HCT116 (cell line): ENCODE data around the gene DLG2. TPM values are rescaled to one million over a fixed set of nuclear protein-coding genes. Genes with fewer than 3 reads are reported as not detected.

Experiments
- ATAC-seq: fragments of 200-7000 bp; cut with Tn5 transposase; 2 replicates; pipeline ENCODE4 v1.9.1; 2020; ENCODE audit warnings: mild to moderate bottlenecking, moderate library complexity
- BruUV-seq: library from RNA; stranded (reverse); fragments of 400-500 nt; replicated peaks from 2 replicates; lab custom pipeline; 2021; lab: Mats Ljungman, UMichigan
- CTCF ChIA-PET: fragments of 300-600 bp; sonication (Branson Sonifier 250); formaldehyde crosslinking; loops from one replicate; lab custom pipeline; 2021; ENCODE audit warnings: antibody characterized with exemption; lab: Charles Lee
- POLR2A ChIA-PET: fragments of 300-600, 350-600 bp; sonication (Branson Sonifier 250); formaldehyde crosslinking; loops from one replicate; lab custom pipeline; 2021; ENCODE audit warnings: antibody characterized with exemption; lab: Charles Lee
- RAD21 ChIA-PET, 2 experiments: fragments of 300-600 bp; sonication (Branson Sonifier 250); formaldehyde crosslinking; loops; one replicate each; lab custom pipeline; 2023; ENCODE audit warnings: low total read pairs in 2 of 2; ENCODE audit not compliant: uncharacterized antibody in 2 of 2, unreplicated experiment in 2 of 2, low non-redundant PET in 1 of 2; lab: Charles Lee
- DNase-seq: peaks from one replicate; pipeline ENCODE4 v3.0.0-alpha.2; 2010; ENCODE audit warnings: low read depth, low spot score
- H2AFZ ChIP-seq: fragments of 200-600 bp; shearing (Covaris generic), sonication (generic); 2 replicates; pipeline ENCODE4 v1.6.1; 2017; ENCODE audit warnings: low read depth, mixed run types, mixed read lengths, antibody characterized with exemption, low read length; ENCODE audit not compliant: poor library complexity, severe bottlenecking
- H3K27ac ChIP-seq: 2 replicates; pipeline ENCODE4 v1.5.1; 2012; ENCODE audit warnings: low read depth, low read length
- H3K27me3 ChIP-seq: fragments of 200-600 bp; sonication (generic); 2 replicates; pipeline ENCODE4 v1.6.1; 2016; ENCODE audit warnings: mixed run types, low read length, mixed read lengths; ENCODE audit not compliant: insufficient read depth
- H3K36me3 ChIP-seq, 2 experiments: fragments of 200-500 bp in 1 of 2; fragments of 200-600 bp in 1 of 2; sonication (Bioruptor generic) in 1 of 2; sonication (generic) in 1 of 2; 2 replicates each; pipeline versions ENCODE4 v1.5.1 to v1.6.1; 2014 to 2016; ENCODE audit warnings: low read length in 2 of 2, inconsistent platforms in 1 of 2, mixed read lengths in 1 of 2, mixed run types in 1 of 2; ENCODE audit not compliant: insufficient read depth in 2 of 2, control insufficient read depth in 1 of 2
- H3K4me1 ChIP-seq, 2 experiments: fragments of 200-600 bp in 1 of 2; sonication (generic) in 1 of 2; 2 replicates each; pipeline versions ENCODE4 v1.5.1 to v1.6.1; 2012 to 2017; ENCODE audit warnings: low read length in 2 of 2, inconsistent platforms in 1 of 2, mild to moderate bottlenecking in 1 of 2, mixed read lengths in 1 of 2, mixed run types in 1 of 2, moderate library complexity in 1 of 2; ENCODE audit not compliant: insufficient read depth in 2 of 2, control insufficient read depth in 1 of 2
- H3K4me2 ChIP-seq: fragments of 200-600 bp; sonication (generic); 2 replicates; pipeline ENCODE4 v1.6.1; 2017; ENCODE audit warnings: mixed run types, low read length, mixed read lengths
- H3K4me3 ChIP-seq, 2 experiments: fragments of 200-600 bp in 1 of 2; sonication (generic) in 1 of 2; replicated peaks in 1 of 2; 2 replicates each; pipeline ENCODE4 v1.5.1; 2011 to 2016; ENCODE audit warnings: low read length in 2 of 2, control low read depth in 1 of 2, low read depth in 1 of 2, mild to moderate bottlenecking in 1 of 2, mixed read lengths in 1 of 2, mixed run types in 1 of 2
- H3K79me2 ChIP-seq: fragments of 200-600 bp; sonication (generic); 2 replicates; pipeline ENCODE4 v1.6.1; 2017; ENCODE audit warnings: mild to moderate bottlenecking, mixed run types, low read length, moderate library complexity, mixed read lengths; ENCODE audit not compliant: insufficient read depth
- H3K9ac ChIP-seq: fragments of 200-600 bp; sonication (generic); 2 replicates; pipeline ENCODE4 v1.6.1; 2016; ENCODE audit warnings: low read length, mixed read lengths
- H3K9me2 ChIP-seq: fragments of 200-600 bp; sonication (generic), shearing (Covaris generic); 2 replicates; pipeline ENCODE4 v1.6.1; 2017; ENCODE audit warnings: mixed run types, mild to moderate bottlenecking, moderate library complexity; ENCODE audit not compliant: insufficient read depth
- H3K9me3 ChIP-seq, 2 experiments: fragments of 200-500 bp in 1 of 2; fragments of 200-600 bp in 1 of 2; sonication (Bioruptor generic) in 1 of 2; sonication (generic) in 1 of 2; 2 replicates each; pipeline ENCODE4 v1.6.1; 2014 to 2017; ENCODE audit warnings: low read length in 2 of 2, mixed read lengths in 2 of 2, inconsistent platforms in 1 of 2, low read depth in 1 of 2, mild to moderate bottlenecking in 1 of 2, mixed run types in 1 of 2, moderate library complexity in 1 of 2; ENCODE audit not compliant: control insufficient read depth in 1 of 2, insufficient read depth in 1 of 2
- H4K20me1 ChIP-seq: fragments of 200-600 bp; sonication (generic), shearing (Covaris generic); 2 replicates; pipeline ENCODE4 v1.6.1; 2017; ENCODE audit warnings: mixed run types, mild to moderate bottlenecking, moderate library complexity; ENCODE audit not compliant: insufficient read depth
- CEBPB ChIP-seq: IDR thresholded peaks from 2 replicates; pipeline ENCODE4 v1.6.1; 2012; ENCODE audit warnings: low read depth
- EGR1 ChIP-seq: IDR thresholded peaks from 2 replicates; pipeline ENCODE4 v1.6.1; 2012; ENCODE audit warnings: low read depth
- EZH2phosphoT487 ChIP-seq: fragments of 200-600 bp; IDR thresholded peaks from 2 replicates; pipeline ENCODE4 v1.6.1; 2018; ENCODE audit warnings: antibody characterized with exemption, borderline replicate concordance
- FOSL1 ChIP-seq: IDR thresholded peaks from 2 replicates; pipeline ENCODE4 v1.6.1; 2012; ENCODE audit warnings: low read depth
- POLR2A ChIP-seq: IDR thresholded peaks from 2 replicates; pipeline ENCODE4 v1.7.0; 2011; ENCODE audit warnings: borderline replicate concordance; ENCODE audit not compliant: insufficient read depth, insufficient read length; ENCODE audit errors: extremely low read depth
- POLR2AphosphoS5 ChIP-seq: IDR thresholded peaks from 2 replicates; pipeline ENCODE4 v1.6.1; 2011; ENCODE audit warnings: mild to moderate bottlenecking, low read depth, low read length, moderate library complexity
- SIN3A ChIP-seq: IDR thresholded peaks from 2 replicates; pipeline ENCODE4 v1.6.1; 2012; ENCODE audit warnings: low read depth
- SRF ChIP-seq: IDR thresholded peaks from 2 replicates; pipeline ENCODE4 v1.6.1; 2012; ENCODE audit warnings: low read depth
- YY1 ChIP-seq: IDR thresholded peaks from 2 replicates; pipeline ENCODE4 v1.6.1; 2011; ENCODE audit warnings: low read length, low read depth, moderate library complexity, mild to moderate bottlenecking; ENCODE audit not compliant: insufficient replicate concordance; ENCODE audit errors: extremely low read depth
- ZNF274 ChIP-seq: fragments of 200-500 bp; sonication (Bioruptor generic); IDR thresholded peaks from 2 replicates; pipeline ENCODE4 v1.6.1; 2014; ENCODE audit warnings: mild to moderate bottlenecking, low read depth, low read length, inconsistent platforms
- intact Hi-C: fragments of 100-400 bp; cut with micrococcal nuclease; formaldehyde crosslinking; loops from 2 replicates; pipeline ENCODE4 v1.10.0; 2022
- total RNA-seq: library from RNA; stranded (reverse); gene quantifications from one replicate; pipeline ENCODE4 v1.2.1, GENCODE V29; 2021; ENCODE audit not compliant: unreplicated experiment
- TF ChIP-seq, protein P1 (sequence below): IDR thresholded peaks from 2 replicates; pipeline ENCODE4 v1.6.1; 2011; ENCODE audit warnings: mild to moderate bottlenecking, low read length, moderate library complexity; ENCODE audit not compliant: insufficient replicate concordance; ENCODE audit errors: extremely low read depth
- TF ChIP-seq, protein P2 (sequence below): IDR thresholded peaks from 2 replicates; pipeline ENCODE4 v1.6.1; 2012
- TF ChIP-seq, protein P3 (sequence below), 3 experiments: fragments of 200-600 bp in 1 of 3; sonication (generic) in 1 of 3; IDR thresholded peaks in 2 of 3; conservative IDR thresholded peaks in 1 of 3; 2 replicates each; pipeline ENCODE4 v1.5.1; 2012 to 2017; ENCODE audit warnings: low read depth in 2 of 3, low read length in 2 of 3, antibody characterized with exemption in 1 of 3, borderline replicate concordance in 1 of 3, control low read depth in 1 of 3, mild to moderate bottlenecking in 1 of 3, mixed read lengths in 1 of 3, mixed run types in 1 of 3, moderate library complexity in 1 of 3; ENCODE audit not compliant: insufficient read depth in 1 of 3

DLG2 gene
- total RNA-seq, 1 experiment from 2014 or later: 2.4 TPM

GRCh38 chr11:84607975-84608836 is 1018.9 kb downstream of the DLG2 start:
- POLR2A ChIA-PET: no interaction called here
- H3K27me3 ChIP-seq: no peaks in the 10 kb centered on the region
- no peaks in the 10 kb centered on the region for H3K9me2 ChIP-seq
- no peaks in the 10 kb centered on the region for H3K9me3 ChIP-seq
- no peak overlapping the region for H3K9ac ChIP-seq
- no peak overlapping the region for H3K4me3 ChIP-seq
- no peak overlapping the region for H3K4me2 ChIP-seq
- intact Hi-C loops: no loop called here
- H3K36me3 ChIP-seq: no peaks in the 10 kb centered on the region
- RAD21 ChIA-PET: no interaction called here
- H4K20me1 ChIP-seq: no peaks in the 10 kb centered on the region
- no peak overlapping the region for H2AFZ ChIP-seq
- H3K27ac ChIP-seq: no peak overlapping the region
- no peaks in the 10 kb centered on the region for H3K4me1 ChIP-seq
- no peak for ATAC-seq
- no peak for DNase-seq
- no peak for TF ChIP-seq CEBPB
- TF ChIP-seq, protein P1, sequence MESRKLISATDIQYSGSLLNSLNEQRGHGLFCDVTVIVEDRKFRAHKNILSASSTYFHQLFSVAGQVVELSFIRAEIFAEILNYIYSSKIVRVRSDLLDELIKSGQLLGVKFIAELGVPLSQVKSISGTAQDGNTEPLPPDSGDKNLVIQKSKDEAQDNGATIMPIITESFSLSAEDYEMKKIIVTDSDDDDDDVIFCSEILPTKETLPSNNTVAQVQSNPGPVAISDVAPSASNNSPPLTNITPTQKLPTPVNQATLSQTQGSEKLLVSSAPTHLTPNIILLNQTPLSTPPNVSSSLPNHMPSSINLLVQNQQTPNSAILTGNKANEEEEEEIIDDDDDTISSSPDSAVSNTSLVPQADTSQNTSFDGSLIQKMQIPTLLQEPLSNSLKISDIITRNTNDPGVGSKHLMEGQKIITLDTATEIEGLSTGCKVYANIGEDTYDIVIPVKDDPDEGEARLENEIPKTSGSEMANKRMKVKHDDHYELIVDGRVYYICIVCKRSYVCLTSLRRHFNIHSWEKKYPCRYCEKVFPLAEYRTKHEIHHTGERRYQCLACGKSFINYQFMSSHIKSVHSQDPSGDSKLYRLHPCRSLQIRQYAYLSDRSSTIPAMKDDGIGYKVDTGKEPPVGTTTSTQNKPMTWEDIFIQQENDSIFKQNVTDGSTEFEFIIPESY: no peak
- TF ChIP-seq SRF: no peak
- no peak for TF ChIP-seq POLR2A
- TF ChIP-seq, protein P2, sequence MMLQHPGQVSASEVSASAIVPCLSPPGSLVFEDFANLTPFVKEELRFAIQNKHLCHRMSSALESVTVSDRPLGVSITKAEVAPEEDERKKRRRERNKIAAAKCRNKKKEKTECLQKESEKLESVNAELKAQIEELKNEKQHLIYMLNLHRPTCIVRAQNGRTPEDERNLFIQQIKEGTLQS: no peak
- TF ChIP-seq ZNF274: no peak
- TF ChIP-seq FOSL1: no peak
- TF ChIP-seq, protein P3, sequence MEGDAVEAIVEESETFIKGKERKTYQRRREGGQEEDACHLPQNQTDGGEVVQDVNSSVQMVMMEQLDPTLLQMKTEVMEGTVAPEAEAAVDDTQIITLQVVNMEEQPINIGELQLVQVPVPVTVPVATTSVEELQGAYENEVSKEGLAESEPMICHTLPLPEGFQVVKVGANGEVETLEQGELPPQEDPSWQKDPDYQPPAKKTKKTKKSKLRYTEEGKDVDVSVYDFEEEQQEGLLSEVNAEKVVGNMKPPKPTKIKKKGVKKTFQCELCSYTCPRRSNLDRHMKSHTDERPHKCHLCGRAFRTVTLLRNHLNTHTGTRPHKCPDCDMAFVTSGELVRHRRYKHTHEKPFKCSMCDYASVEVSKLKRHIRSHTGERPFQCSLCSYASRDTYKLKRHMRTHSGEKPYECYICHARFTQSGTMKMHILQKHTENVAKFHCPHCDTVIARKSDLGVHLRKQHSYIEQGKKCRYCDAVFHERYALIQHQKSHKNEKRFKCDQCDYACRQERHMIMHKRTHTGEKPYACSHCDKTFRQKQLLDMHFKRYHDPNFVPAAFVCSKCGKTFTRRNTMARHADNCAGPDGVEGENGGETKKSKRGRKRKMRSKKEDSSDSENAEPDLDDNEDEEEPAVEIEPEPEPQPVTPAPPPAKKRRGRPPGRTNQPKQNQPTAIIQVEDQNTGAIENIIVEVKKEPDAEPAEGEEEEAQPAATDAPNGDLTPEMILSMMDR (IDR thresholded peaks at IDR 0.05 in 2 of 3, conservative IDR thresholded peaks at IDR 0.05 in 1 of 3; ENCODE audit: borderline replicate concordance in 1 of 3, insufficient read depth in 1 of 3, low read depth in 2 of 3, low read length in 2 of 3): no peak
- no peak for TF ChIP-seq EGR1
- no peak for TF ChIP-seq POLR2AphosphoS5
- no peak for TF ChIP-seq EZH2phosphoT487
- no peak for TF ChIP-seq SIN3A
- TF ChIP-seq YY1: no peak
- no TSS peak for BruUV-seq
- CTCF ChIA-PET: no interaction called here
- no peaks in the 10 kb centered on the region for H3K79me2 ChIP-seq
